IPS-15b (cell line): ENCODE data around the gene SRPK1.

Experiments used
- H3K27me3 ChIP-seq: one replicate; pipeline ENCODE4 v1.6.1; 2013; ENCODE audit warnings: low read length; ENCODE audit not compliant: control insufficient read depth, insufficient read depth
- H3K36me3 ChIP-seq: one replicate; pipeline ENCODE4 v1.6.1; 2013; ENCODE audit warnings: low read length; ENCODE audit not compliant: control insufficient read depth, insufficient read depth
- H3K4me1 ChIP-seq: one replicate; pipeline ENCODE4 v1.6.1; 2013; ENCODE audit warnings: mild to moderate bottlenecking, low read length; ENCODE audit not compliant: control insufficient read depth, insufficient read depth
- H3K4me3 ChIP-seq: one replicate; pipeline ENCODE4 v1.5.1; 2013; ENCODE audit warnings: low read depth, low read length
- H3K9ac ChIP-seq: one replicate; pipeline ENCODE4 v1.6.1; 2013; ENCODE audit warnings: low read depth, mild to moderate bottlenecking, low read length
- H3K9me3 ChIP-seq: one replicate; pipeline ENCODE4 v1.6.1; 2013; ENCODE audit warnings: mild to moderate bottlenecking, low read length; ENCODE audit not compliant: control insufficient read depth, insufficient read depth

The SRPK1 gene

GRCh38 chr6:35895560-35895959 is 25.3 kb downstream of the SRPK1 start:
- H3K27me3 ChIP-seq, result no peaks in the 10 kb centered on the region
- no peaks in the 10 kb centered on the region for H3K36me3 ChIP-seq
- H3K9ac ChIP-seq, result no peak overlapping the region
- H3K4me1 ChIP-seq, result peaks cover 9% of the 10 kb centered on the region
- H3K4me3 ChIP-seq, result no peak overlapping the region
- H3K9me3 ChIP-seq, result no peaks in the 10 kb centered on the region

GRCh38 chr6:35894776-35895175 is 26.1 kb downstream of the SRPK1 start:
- Histone ChIP-seq H3K4me1 (peaks cover 9% of the 10 kb centered on the region), H3K4me3 (no peak overlapping the region), H3K9me3 (no peaks in the 10 kb centered on the region), H3K9ac (no peak overlapping the region), H3K27me3 (no peaks in the 10 kb centered on the region), H3K36me3 (no peaks in the 10 kb centered on the region)

GRCh38 chr6:35893246-35893645 is 27.7 kb downstream of the SRPK1 start:
- Histone ChIP-seq H3K9ac (no peak overlapping the region), H3K27me3 (no peaks in the 10 kb centered on the region), H3K4me1 (peaks cover 9% of the 10 kb centered on the region), H3K9me3 (no peaks in the 10 kb centered on the region), H3K4me3 (no peak overlapping the region), H3K36me3 (no peaks in the 10 kb centered on the region)

- no peak overlapping the region for H3K9ac ChIP-seq
- H3K9me3 ChIP-seq, result no peaks in the 10 kb centered on the region
- H3K27me3 ChIP-seq, result no peaks in the 10 kb centered on the region
- no peak overlapping the region for H3K4me3 ChIP-seq
- peaks cover 9% of the 10 kb centered on the region for H3K4me1 ChIP-seq
- no peaks in the 10 kb centered on the region for H3K36me3 ChIP-seq
These were observed 28.4 kb downstream of the SRPK1 start for GRCh38 chr6:35892482-35892881.

GRCh38 chr6:35879151-35879550 is 41.7 kb downstream of the SRPK1 start:
- Histone ChIP-seq H3K4me3 (no peak overlapping the region), H3K9ac (no peak overlapping the region), H3K36me3 (peaks cover 11% of the 10 kb centered on the region), H3K27me3 (no peaks in the 10 kb centered on the region), H3K9me3 (no peaks in the 10 kb centered on the region), H3K4me1 (no peaks in the 10 kb centered on the region)

- H3K9me3 ChIP-seq, result no peaks in the 10 kb centered on the region
- no peak overlapping the region for H3K9ac ChIP-seq
- H3K27me3 ChIP-seq, result no peaks in the 10 kb centered on the region
- H3K36me3 ChIP-seq, result peaks cover 11% of the 10 kb centered on the region
- no peaks in the 10 kb centered on the region for H3K4me1 ChIP-seq
- H3K4me3 ChIP-seq, result no peak overlapping the region
These were observed 44.0 kb downstream of the SRPK1 start for GRCh38 chr6:35876902-35877301.

GRCh38 chr6:35874730-35875129 is 46.2 kb downstream of the SRPK1 start:
- Histone ChIP-seq H3K4me3 (no peak overlapping the region), H3K9ac (no peak overlapping the region), H3K27me3 (no peaks in the 10 kb centered on the region), H3K36me3 (peaks cover 9% of the 10 kb centered on the region), H3K4me1 (no peaks in the 10 kb centered on the region), H3K9me3 (no peaks in the 10 kb centered on the region)

GRCh38 chr6:35859367-35859766 is 61.5 kb downstream of the SRPK1 start:
- H3K4me1 ChIP-seq, result peaks cover 4% of the 10 kb centered on the region
- H3K9me3 ChIP-seq, result no peaks in the 10 kb centered on the region
- H3K9ac ChIP-seq, result no peak overlapping the region
- no peaks in the 10 kb centered on the region for H3K27me3 ChIP-seq
- H3K36me3 ChIP-seq, result peaks cover 5% of the 10 kb centered on the region
- no peak overlapping the region for H3K4me3 ChIP-seq

GRCh38 chr6:35857853-35858252 is 63.0 kb downstream of the SRPK1 start:
- H3K4me3 ChIP-seq, result no peak overlapping the region
- peaks cover 4% of the 10 kb centered on the region for H3K4me1 ChIP-seq
- H3K9me3 ChIP-seq, result no peaks in the 10 kb centered on the region
- no peak overlapping the region for H3K9ac ChIP-seq
- H3K36me3 ChIP-seq, result peaks cover 5% of the 10 kb centered on the region
- H3K27me3 ChIP-seq, result no peaks in the 10 kb centered on the region

- H3K36me3 ChIP-seq, result peaks cover 1% of the 10 kb centered on the region
These were observed 64.6 kb downstream of the SRPK1 start for GRCh38 chr6:35856250-35856649.

GRCh38 chr6:35852994-35853393 is 67.9 kb downstream of the SRPK1 start:
- Histone ChIP-seq H3K9ac (no peak overlapping the region), H3K4me1 (no peaks in the 10 kb centered on the region), H3K27me3 (no peaks in the 10 kb centered on the region), H3K36me3 (no peaks in the 10 kb centered on the region), H3K9me3 (no peaks in the 10 kb centered on the region), H3K4me3 (no peak overlapping the region)

More at GRCh38 chr6:35856250-35856649, 64.6 kb downstream of the SRPK1 start:
- Histone ChIP-seq H3K4me1 (peaks cover 4% of the 10 kb centered on the region), H3K9me3 (no peaks in the 10 kb centered on the region), H3K4me3 (no peak overlapping the region), H3K27me3 (no peaks in the 10 kb centered on the region), H3K9ac (no peak overlapping the region)

GRCh38 chr6:35850208-35850607 is 70.7 kb downstream of the SRPK1 start:
- Histone ChIP-seq H3K4me1 (no peaks in the 10 kb centered on the region), H3K36me3 (no peaks in the 10 kb centered on the region), H3K9ac (no peak overlapping the region), H3K9me3 (no peaks in the 10 kb centered on the region), H3K4me3 (no peak overlapping the region), H3K27me3 (no peaks in the 10 kb centered on the region)

- Histone ChIP-seq H3K4me1 (no peaks in the 10 kb centered on the region), H3K9ac (no peak overlapping the region), H3K4me3 (no peak overlapping the region), H3K9me3 (no peaks in the 10 kb centered on the region), H3K36me3 (no peaks in the 10 kb centered on the region), H3K27me3 (no peaks in the 10 kb centered on the region)
These were observed 76.6 kb downstream of the SRPK1 start for GRCh38 chr6:35844290-35844689.
